ENCODE results near the gene LIN54. TPM values are rescaled to one million over a fixed set of nuclear protein-coding genes. Genes with fewer than 3 reads are reported as not detected.

The LIN54 gene
- total RNA-seq, 2 experiments from 2014 or later, result 47.6 to 48.9 TPM

DNA sequence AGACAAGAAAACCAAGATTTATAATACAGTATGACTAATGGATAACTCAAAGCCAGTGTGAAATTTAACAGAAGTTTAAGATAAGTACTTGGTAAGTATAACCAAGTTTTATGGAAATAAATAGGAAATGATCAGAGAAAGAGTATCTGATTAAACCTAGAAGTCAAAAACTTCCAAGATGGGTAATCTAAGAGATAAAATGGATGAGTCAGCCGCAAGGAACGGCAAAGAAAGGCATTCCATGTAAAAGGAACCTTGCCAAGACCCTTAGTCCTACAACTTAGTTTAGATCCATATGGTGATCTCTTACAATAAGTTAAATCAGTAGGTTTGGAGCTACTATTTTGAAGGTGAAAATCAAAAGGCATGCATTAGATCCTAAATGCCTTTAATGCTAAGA is 34.8 kb downstream of the LIN54 start:
- ChIA-PET CTCF (ENCODE audit: unreplicated experiment) (no interaction called here), POLR2A (interaction anchor here (0.8 to 1.5 kb wide), 6 partner anchors 8 to 479 kb away, joined by 3 to 4 read pairs (median 3); no protein-coding TSS in a partner anchor)
- peaks cover 94% of the 10 kb centered on the region for H3K36me3 ChIP-seq (ENCODE audit: insufficient read depth, low read length)
- H3K27ac ChIP-seq (ENCODE audit: low read depth, low read length, poor library complexity, severe bottlenecking), result no peak overlapping the region
- no TSS peak for BruUV-seq (replicated peaks)
- no peaks in the 10 kb centered on the region for H3K9me2 ChIP-seq (ENCODE audit: insufficient read depth, low read length)
- no peak overlapping the region for H3K4me2 ChIP-seq (ENCODE audit: low read length)
- H2AFZ ChIP-seq (ENCODE audit: low read length), result no peak overlapping the region
- peaks cover 41% of the 10 kb centered on the region; the same call in 1 of the 2 replicates for H3K79me2 ChIP-seq (ENCODE audit: insufficient read depth, low read depth, low read length)
- intact Hi-C loops (cut with micrococcal nuclease; ENCODE audit: unreplicated experiment), result no loop called here
- no peak for TF ChIP-seq CTCF (conservative IDR thresholded peaks at IDR 0.05; ENCODE audit: low read length)
- no peak for TF ChIP-seq EZH2phosphoT487 (IDR thresholded peaks at IDR 0.05; ENCODE audit: borderline replicate concordance, low read depth, low read length)
- DNase-seq (ENCODE audit: low spot score), result no peak
- H3K4me1 ChIP-seq (ENCODE audit: insufficient read depth, low read length, poor library complexity, severe bottlenecking), result peaks cover 17% of the 10 kb centered on the region
- H4K20me1 ChIP-seq (ENCODE audit: insufficient read depth, low read length), result no peaks in the 10 kb centered on the region
- H3K4me3 ChIP-seq (ENCODE audit: low read depth, low read length, poor library complexity, severe bottlenecking), result no peak overlapping the region
- H3K9me3 ChIP-seq (ENCODE audit: low read length), result no peaks in the 10 kb centered on the region

DNA sequence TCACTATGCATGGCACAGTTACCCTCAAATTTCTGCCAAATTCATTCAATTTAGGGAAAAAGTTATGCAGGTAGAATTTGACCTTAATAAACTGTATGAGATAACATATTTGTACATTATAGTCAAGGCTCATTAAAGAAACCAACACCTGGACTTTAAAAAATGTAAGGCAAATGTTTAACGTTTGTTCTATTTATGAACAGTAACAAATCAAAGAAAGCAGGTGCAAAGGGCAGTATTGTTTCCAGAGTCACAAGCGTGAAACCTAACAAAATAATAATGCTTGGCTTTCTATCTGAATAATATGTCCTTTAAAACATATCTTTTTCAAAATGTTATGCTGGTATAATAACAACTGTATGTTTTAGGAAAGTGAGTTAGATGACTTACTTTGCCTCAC is 41.2 kb downstream of the LIN54 start:
- Histone ChIP-seq H3K36me3 (ENCODE audit: insufficient read depth, low read length) (peaks cover 85% of the 10 kb centered on the region), H2AFZ (ENCODE audit: low read length) (no peak overlapping the region; the same call in 1 of the 2 replicates), H3K27ac (ENCODE audit: low read depth, low read length, poor library complexity, severe bottlenecking) (peak overlapping the region; percentile 98), H3K79me2 (ENCODE audit: insufficient read depth, low read depth, low read length) (peaks cover 59% of the 10 kb centered on the region; the same call in 1 of the 2 replicates), H4K20me1 (ENCODE audit: insufficient read depth, low read length) (no peaks in the 10 kb centered on the region), H3K4me1 (ENCODE audit: insufficient read depth, low read length, poor library complexity, severe bottlenecking) (peaks cover 72% of the 10 kb centered on the region), H3K4me3 (ENCODE audit: low read depth, low read length, poor library complexity, severe bottlenecking) (peak overlapping the region; percentile 51), H3K9me2 (ENCODE audit: insufficient read depth, low read length) (no peaks in the 10 kb centered on the region), H3K4me2 (ENCODE audit: low read length) (peak overlapping the region; percentile 71), H3K9me3 (ENCODE audit: low read length) (no peaks in the 10 kb centered on the region)
- TF ChIP-seq EZH2phosphoT487 (IDR thresholded peaks at IDR 0.05; ENCODE audit: borderline replicate concordance, low read depth, low read length), result no peak
- no peak for TF ChIP-seq CTCF (conservative IDR thresholded peaks at IDR 0.05; ENCODE audit: low read length)
- POLR2A ChIA-PET, result interaction anchor here (0.6 to 6.2 kb wide), 13 partner anchors 10 to 469 kb away, joined by 3 to 52 read pairs (median 6); partner anchors contain the start of genes COPS4, LIN54 and THAP9
- CTCF ChIA-PET (ENCODE audit: unreplicated experiment), result interaction anchor here (1.0 kb wide), 1 partner anchor 8 kb away, joined by 4 read pairs; no protein-coding TSS in a partner anchor
- no TSS peak for BruUV-seq (replicated peaks)
- DNase-seq (ENCODE audit: low spot score), result peak; percentile 83
- intact Hi-C loops (cut with micrococcal nuclease; ENCODE audit: unreplicated experiment), result loop anchor here (1.0 to 2.0 kb wide), 3 partner anchors 43 to 69 kb away; partner anchors contain the start of genes COPS4 and THAP9

GRCh38 chr4:82968972-82969371 is 41.7 kb downstream of the LIN54 start:
- Histone ChIP-seq H3K79me2 (ENCODE audit: insufficient read depth, low read depth, low read length) (peaks cover 63% of the 10 kb centered on the region; the same call in 1 of the 2 replicates), H2AFZ (ENCODE audit: low read length) (peak overlapping the region; percentile 1; the same call in 1 of the 2 replicates), H3K4me2 (ENCODE audit: low read length) (peak overlapping the region; percentile 71), H3K27ac (ENCODE audit: low read depth, low read length, poor library complexity, severe bottlenecking) (peak overlapping the region; percentile 98), H3K36me3 (ENCODE audit: insufficient read depth, low read length) (peaks cover 85% of the 10 kb centered on the region), H3K4me1 (ENCODE audit: insufficient read depth, low read length, poor library complexity, severe bottlenecking) (peaks cover 72% of the 10 kb centered on the region), H3K4me3 (ENCODE audit: low read depth, low read length, poor library complexity, severe bottlenecking) (peak overlapping the region; percentile 51), H4K20me1 (ENCODE audit: insufficient read depth, low read length) (no peaks in the 10 kb centered on the region), H3K9me3 (ENCODE audit: low read length) (no peaks in the 10 kb centered on the region), H3K9me2 (ENCODE audit: insufficient read depth, low read length) (no peaks in the 10 kb centered on the region)
- peak; percentile 70 for DNase-seq (ENCODE audit: low spot score)
- TF ChIP-seq EZH2phosphoT487 (IDR thresholded peaks at IDR 0.05; ENCODE audit: borderline replicate concordance, low read depth, low read length), result no peak
- TF ChIP-seq CTCF (conservative IDR thresholded peaks at IDR 0.05; ENCODE audit: low read length), result no peak
- POLR2A ChIA-PET, result interaction anchor here (0.9 to 6.2 kb wide), 18 partner anchors 9 to 470 kb away, joined by 3 to 52 read pairs (median 6); partner anchors contain the start of genes COPS4, LIN54 and THAP9
- CTCF ChIA-PET (ENCODE audit: unreplicated experiment), result interaction anchor here (1.0 kb wide), 1 partner anchor 9 kb away, joined by 4 read pairs; no protein-coding TSS in a partner anchor
- TSS peak; percentile 94 for BruUV-seq (replicated peaks)
- intact Hi-C loops (cut with micrococcal nuclease; ENCODE audit: unreplicated experiment), result loop anchor here (1.0 to 2.0 kb wide), 3 partner anchors 43 to 68 kb away; partner anchors contain the start of genes COPS4 and THAP9

Data from OCI-LY7 (cell line).